Stomach (tissue), 4 donors: ENCODE results near the gene TPP1.

Experiments
- CTCF ChIP-seq, 7 experiments: fragments of 450-650 bp in 4 of 7; fragments of 200-600 bp in 3 of 7; sonication (generic) in 3 of 7; IDR thresholded peaks; one replicate each; pipeline ENCODE4 v1.5.1; 2016 to 2019; ENCODE audit warnings: antibody characterized with exemption in 7 of 7, control low read depth in 2 of 7, mild to moderate bottlenecking in 1 of 7
- EP300 ChIP-seq: sonication (generic); formaldehyde crosslinking; IDR thresholded peaks from one replicate; pipeline ENCODE4 v1.6.1; 2017; ENCODE audit warnings: antibody characterized with exemption
- POLR2A ChIP-seq, 4 donors: fragments of 450-650 bp; IDR thresholded peaks; one replicate each; pipeline ENCODE4 v1.6.1; 2016; ENCODE audit warnings: antibody characterized with exemption in 4 of 4, control low read depth in 2 of 4, mild to moderate bottlenecking in 1 of 4, moderate library complexity in 1 of 4
- POLR2AphosphoS5 ChIP-seq, 3 donors: sonication (generic); formaldehyde crosslinking; IDR thresholded peaks; one replicate each; pipeline ENCODE4 v1.6.1; 2016; ENCODE audit warnings: antibody characterized with exemption in 3 of 3

DNA sequence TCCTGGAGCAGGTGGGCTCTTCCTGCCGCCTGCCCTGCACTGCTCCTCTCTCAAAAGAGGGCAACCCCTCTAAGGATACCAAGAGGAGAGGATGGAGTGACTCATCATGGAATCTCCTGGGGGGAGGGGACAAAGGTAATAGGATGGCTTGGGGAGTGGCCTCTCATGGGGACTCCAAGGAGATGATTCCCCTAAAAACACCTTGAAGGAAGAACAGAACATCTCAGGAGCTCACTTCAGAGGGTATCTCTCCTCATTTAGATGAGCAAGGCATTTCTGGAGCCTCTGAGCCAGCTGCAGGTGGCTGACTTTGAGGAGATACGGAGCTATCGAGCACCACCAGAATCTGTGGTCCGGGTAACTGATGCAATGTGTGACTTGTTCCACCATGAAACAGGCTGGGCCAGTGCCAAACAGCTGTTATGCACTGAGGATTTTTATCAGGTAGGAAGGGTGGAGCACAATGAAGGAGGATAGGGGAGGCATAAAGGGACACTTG is 56.1 kb downstream of the TPP1 start:
- TF ChIP-seq POLR2A (IDR thresholded peaks at IDR 0.05) (no peak), CTCF (IDR thresholded peaks at IDR 0.05) (no peak), POLR2AphosphoS5 (IDR thresholded peaks at IDR 0.05) (no peak), EP300 (no peak)
